ENCODE data around the gene ERGIC1.
"Not testable (repeated sequence)": the region's sequence is repeated elsewhere in the genome, so short reads cannot be mapped to it uniquely, and the experiment has no call there.

The ERGIC1 gene

DNA sequence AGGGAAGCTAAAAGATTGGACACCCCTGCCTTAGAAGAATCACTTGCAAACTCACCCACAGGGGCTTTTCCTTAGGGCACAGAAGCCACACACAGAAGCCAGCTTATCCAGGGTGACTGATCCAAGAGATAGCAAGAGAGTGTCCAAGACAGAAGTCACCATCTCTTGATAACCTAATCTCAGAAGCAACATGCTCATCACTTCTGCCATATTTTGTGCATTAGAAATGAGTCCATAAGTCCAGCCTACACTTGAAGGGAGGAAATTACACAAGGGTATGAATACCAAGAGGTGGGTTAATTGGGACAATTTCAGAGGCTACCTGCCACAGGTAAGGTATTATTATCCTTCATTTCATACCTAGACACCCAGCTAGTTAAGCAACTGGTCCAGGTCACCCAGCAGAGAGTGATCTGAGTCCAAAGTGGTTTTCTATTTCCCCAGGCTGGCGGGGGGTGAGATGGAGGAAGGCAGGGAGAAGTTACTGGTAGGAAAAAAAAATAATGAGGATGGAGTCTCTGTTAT lies 3.7 kb upstream of the ERGIC1 start:
- no peak for ATAC-seq

GRCh38 chr5:172830876-172831662 lies 3.0 kb upstream of the ERGIC1 start:
- no peak for ATAC-seq

GRCh38 chr5:172832383-172833315 lies 1.4 kb upstream of the ERGIC1 start:
- no peak for ATAC-seq

- ATAC-seq: no peak
Observed at GRCh38 chr5:172833372-172833685, 722 bp upstream of the ERGIC1 start.

DNA sequence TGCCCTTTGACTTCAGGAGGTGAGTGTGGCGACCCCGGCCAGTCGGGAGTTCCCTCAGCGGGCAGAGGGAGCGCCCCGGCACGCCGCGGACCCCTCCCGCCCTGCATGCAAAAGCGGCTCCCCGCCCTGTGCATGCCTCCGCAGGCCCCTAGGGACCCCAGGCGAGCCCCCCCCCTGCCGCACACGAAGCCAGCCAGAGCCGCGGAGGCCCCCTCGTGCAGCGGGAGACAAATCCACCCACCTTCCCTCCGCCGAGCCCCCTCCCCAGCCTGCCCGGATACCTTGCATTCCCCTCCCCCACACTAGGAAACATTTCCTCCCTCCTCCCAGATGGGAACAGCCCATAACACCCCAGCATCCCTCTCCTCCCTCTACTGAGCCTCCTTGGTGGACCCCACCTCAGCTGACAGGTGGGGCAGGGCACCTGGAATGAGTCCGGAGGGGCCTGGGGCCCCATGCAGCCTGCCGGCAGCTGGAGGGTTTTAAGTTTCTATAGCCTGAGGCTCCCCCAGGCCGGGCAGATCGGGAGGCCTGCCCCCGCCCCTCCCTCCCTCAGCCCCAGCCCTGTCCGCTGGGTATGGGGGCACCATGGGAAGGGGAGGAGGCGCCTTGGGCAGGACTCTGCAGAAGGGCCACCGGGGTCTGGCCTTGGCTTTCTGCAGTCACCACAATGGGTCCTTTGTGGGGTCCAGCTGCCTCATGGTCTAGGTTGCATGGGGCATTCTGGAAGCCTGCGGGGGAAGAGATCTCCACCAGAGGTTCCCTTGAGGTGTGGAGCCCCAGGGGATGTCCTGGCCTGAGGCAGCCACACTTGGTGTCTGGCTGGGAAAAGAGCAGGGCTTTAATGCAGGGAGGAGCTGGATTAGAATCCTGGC lies 601 bp downstream of the ERGIC1 start:
- peak in 1 of 2 donors; percentile 6 for ATAC-seq

- peak in 1 of 2 donors; percentile 10 for ATAC-seq
Observed at GRCh38 chr5:172835290-172835993, 1.4 kb downstream of the ERGIC1 start.

DNA sequence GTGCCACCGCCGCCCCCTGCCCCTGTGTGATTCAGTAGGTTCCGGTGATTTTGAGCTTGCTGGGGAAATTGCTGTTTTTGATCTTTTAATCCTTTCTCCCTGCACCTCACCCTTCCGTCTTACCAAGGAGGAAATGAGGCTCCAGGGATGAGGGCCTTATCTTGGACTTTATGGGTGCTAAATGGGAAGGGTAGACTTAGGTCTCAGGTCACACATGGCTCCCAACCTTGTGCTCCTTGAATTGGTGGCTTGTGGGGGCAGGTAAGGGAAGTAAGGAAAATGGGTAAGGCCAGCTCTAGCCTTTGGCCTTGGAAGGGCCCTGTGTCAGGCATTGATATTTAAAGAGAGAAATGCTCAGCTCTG lies 1.9 kb downstream of the ERGIC1 start:
- no peak for ATAC-seq

DNA sequence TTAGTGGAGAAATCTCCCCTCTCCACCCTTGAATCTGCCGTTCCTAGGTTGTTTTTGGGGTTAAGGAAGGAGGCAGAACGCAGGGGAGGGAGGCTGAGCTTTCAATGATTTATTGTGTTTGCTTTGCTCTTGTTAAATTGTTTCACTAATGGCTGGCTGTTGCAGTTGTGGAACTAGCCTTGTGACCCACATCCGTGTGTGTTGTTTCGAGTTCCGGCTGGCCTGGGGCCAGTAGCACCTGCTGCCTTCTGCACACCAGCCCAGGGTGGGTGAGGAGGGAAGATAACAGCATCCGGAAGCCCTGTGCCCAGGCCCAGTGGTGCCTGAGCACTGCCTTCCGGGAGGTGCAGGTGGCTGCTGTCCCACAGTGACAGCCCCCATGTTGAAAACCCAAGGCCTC lies 3.6 kb downstream of the ERGIC1 start:
- ATAC-seq: peak; percentile 27 to 44

DNA sequence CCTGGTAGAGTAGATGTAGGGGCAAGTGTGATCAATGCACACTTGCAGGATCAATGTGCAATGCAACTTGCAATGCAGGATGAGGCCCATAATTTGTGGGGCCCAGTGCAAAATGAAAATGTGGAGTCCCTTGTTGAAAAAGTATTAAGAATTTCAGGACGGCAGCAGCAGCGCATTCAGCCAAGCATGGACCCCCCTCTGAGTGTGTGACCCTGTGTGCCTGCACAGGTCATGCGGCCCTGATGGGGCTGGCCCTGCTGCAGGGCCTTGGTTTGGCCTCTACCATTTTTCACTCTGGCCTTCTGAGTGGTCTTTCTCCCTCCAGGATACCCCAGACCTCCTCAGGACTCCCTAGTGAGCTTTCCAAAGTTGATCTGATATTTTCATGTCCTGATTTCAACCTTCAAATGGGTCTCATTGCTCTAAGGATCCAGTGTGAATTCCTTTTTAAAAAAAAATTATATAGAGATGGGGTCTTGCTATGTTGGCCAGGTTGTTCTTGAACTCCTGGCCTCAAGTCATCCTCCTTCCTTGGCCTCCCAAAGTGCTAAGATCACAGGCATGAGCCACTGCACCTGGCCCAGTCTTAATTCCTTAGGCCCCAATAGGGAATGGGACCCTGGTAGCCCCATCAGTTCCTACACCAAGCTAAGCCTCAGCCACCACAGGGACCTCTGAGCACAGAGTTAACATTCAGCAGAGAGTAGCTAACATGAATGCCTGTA lies 4.3 kb downstream of the ERGIC1 start:
- no peak for ATAC-seq

DNA sequence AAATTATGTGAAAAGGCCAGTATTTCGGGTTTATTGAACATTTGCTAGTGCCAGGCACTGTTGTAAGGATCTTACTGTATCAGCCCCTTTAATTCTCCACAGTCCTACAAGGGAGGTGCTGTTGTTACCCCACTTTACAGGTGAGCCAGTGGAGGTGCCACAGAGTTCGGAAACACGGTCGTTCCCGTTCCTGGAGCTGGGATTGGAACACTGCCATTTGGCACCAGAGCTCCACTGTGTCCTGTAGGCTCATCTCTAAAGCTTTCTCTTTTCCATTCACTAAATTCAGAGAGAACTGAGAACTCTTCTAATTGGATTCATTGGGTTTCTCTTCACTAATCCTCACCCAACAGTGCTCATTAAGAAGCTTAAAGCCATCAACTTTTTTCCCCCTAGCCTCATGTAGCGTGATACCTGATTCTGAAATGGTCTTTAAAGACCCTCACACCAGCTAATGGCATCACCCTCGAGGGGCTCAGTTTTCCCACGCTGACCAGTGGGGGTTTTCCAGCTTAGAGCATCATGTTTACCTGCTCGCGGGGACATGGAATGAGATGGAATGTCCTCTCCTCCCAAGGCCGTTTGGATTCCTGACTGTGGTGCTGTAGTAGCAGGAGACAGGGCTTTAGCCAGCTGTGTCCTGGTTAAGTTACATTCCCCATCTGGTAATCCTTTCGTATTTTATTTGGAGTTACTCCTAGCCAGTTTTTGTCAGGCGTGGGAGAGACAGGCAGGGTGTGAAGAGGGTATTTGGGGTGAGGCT lies 5.8 kb downstream of the ERGIC1 start:
- ATAC-seq: no peak

DNA sequence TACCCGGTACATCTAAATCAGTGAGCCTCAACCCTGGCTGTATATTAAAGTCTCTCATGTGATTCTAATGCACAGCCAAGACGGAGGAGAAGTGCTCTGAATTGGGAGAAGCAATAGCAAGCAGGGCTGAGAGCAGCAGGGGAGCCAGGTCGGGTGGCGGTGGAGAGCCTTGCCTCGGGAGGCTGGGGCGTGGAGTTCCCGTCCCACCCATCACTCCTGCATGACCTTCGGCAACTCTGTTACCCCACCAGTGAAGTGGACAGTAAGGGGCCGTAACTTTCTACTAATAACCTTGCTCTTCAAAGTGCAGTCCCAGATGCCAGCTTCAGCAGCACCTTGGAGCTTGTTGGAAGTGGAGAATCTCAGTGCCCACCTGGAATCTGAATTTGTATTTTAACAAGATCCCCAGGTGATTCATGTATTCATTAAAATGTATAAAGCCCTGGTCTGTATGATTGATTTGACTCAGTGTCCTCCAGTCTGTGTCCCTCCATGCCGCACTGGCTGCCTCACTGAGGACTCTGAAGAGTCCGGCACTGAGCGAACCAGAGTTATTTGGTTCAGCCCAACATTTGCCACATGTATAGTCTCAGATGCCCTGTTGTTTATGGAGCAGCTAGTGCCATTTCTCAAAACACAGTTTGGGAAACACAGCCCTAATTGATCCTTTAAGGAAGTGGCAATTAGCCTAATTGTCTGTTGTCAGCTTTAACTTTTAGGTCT lies 6.5 kb downstream of the ERGIC1 start:
- ATAC-seq: no peak

DNA sequence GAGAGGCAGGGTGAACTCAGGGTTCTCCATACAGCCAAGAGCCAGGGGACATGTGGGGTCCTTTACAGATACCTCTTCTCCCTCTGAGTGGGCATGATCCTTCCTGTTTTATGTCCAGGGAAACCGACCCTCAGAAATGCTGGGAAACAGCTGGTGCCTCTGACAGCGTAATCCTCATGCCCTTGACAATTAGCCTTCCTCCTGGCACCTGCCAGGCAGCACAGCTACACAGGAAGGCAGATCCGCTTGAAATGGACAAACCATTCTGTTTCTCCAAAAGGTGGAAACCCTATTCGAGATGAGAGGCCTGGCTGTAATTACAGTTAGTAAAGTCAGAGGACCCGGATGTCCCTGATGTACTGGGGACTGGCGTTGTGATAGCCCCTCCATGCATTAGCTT lies 7.2 kb downstream of the ERGIC1 start:
- ATAC-seq: no peak

DNA sequence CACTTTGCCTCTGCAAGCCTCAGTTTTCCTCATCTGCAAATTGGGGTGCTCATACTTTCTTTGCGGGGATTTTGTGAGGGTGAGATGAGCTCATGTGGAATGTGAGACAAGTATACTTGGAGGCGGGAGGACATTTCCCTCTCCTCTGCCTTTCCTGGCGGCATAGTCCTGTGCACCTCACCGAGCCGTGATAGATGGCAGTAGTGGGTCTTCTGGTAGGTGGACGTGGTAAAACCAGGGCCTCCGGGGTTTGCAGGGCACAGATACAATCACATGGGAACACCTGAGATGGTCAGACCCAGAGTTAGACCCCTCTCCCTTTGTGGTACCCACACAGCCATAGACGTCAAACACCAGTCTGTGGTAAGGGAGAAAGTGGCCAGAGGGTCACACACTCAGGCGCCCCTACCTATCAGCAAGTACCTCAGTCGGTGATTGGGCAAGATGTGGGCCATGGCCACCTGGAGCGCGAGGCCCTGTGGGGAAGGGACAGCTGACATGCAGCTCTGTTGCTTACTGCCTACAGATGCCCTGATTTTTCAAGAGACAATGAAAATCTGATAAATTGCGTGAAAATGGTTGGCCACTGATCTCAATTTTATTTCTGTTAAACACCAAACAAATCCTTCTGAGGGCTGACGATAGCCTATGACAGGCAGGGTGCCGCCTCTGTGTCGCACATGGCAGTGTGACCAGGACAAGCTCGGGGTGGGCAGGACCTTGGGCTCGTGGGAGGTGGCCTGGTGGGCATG lies 9.9 kb downstream of the ERGIC1 start:
- ATAC-seq: no peak

- ATAC-seq: no peak
Observed at GRCh38 chr5:172844577-172844838, 10.5 kb downstream of the ERGIC1 start.

GRCh38 chr5:172845154-172845553 lies 11.1 kb downstream of the ERGIC1 start:
- ATAC-seq: no peak

- ATAC-seq: no peak
Observed at GRCh38 chr5:172845576-172845975, 11.5 kb downstream of the ERGIC1 start.

- ATAC-seq: no peak
Observed at GRCh38 chr5:172846249-172846648, 12.2 kb downstream of the ERGIC1 start.

GRCh38 chr5:172846677-172847076 lies 12.6 kb downstream of the ERGIC1 start:
- no peak for ATAC-seq

GRCh38 chr5:172847584-172847983 lies 13.5 kb downstream of the ERGIC1 start:
- not testable (repeated sequence) for ATAC-seq

Measured in activated CD4-positive, CD25-positive, alpha-beta regulatory T cell treated with anti-CD3 and anti-CD28 coated beads, Interleukin-2, amount 50 U/mL, for 24 hours (primary cell).